NT2/D1 (cell line): ENCODE results near the gene CEMIP.

Experiments used
- YY1 ChIP-seq: IDR thresholded peaks from 2 replicates; pipeline ENCODE4 v1.6.1; 2011; ENCODE audit not compliant: insufficient read length, insufficient read depth
- ZNF274 ChIP-seq: IDR thresholded peaks from 2 replicates; pipeline ENCODE4 v1.6.1; 2011; ENCODE audit warnings: mild to moderate bottlenecking, low read depth, low read length

DNA sequence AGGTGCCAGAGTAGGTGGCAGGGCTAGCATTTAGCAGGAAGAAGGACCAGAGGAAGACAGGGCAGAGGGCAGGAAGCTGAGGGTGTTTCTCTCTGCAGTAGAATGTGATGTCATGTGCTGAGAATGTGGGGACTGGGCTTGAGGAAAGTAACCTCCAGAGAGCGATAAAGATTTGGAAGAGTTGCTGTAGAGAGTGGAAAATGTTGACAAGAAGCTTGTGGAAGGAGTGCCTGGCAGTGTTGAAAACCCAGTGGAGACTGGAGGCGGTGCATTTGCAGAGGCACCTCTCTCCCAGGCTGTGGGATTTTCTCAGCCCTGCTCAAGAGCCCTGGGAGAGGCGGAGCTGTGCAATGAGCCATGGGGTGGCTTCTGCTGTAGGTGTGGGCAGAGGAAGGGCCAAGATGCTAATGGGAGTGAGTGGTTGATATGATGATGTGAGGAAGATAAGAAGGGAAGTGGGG lies 155.6 kb downstream of the CEMIP start:
- TF ChIP-seq YY1 (no peak), ZNF274 (no peak)
